Sigmoid colon (tissue), 7 donors: ENCODE results near the gene FTO. TPM values are rescaled to one million over a fixed set of nuclear protein-coding genes. Genes with fewer than 3 reads are reported as not detected.
A peak's percentile ranks its signal among the peaks of the same experiment; 100 is the strongest.

Source experiments
- DNase-seq: peaks from one replicate; pipeline ENCODE4 v3.0.0-alpha.2; 2019
- H3K27ac ChIP-seq, 4 donors: fragments of 200-600 bp; sonication (generic); one replicate each; pipeline ENCODE4 v1.5.1; 2016 to 2019; ENCODE audit warnings: mild to moderate bottlenecking in 1 of 4
- H3K27me3 ChIP-seq, 3 donors: fragments of 200-600 bp; sonication (generic); one replicate each; pipeline ENCODE4 v1.5.1; 2019; ENCODE audit warnings: mild to moderate bottlenecking in 1 of 3
- H3K36me3 ChIP-seq, 4 donors: fragments of 200-600 bp; sonication (generic); one replicate each; pipeline ENCODE4 v1.5.1; 2016 to 2019
- H3K4me1 ChIP-seq, 4 donors: fragments of 200-600 bp; sonication (generic); one replicate each; pipeline ENCODE4 v1.5.1; 2017 to 2019
- H3K4me3 ChIP-seq, 4 donors: fragments of 200-600 bp; sonication (generic); one replicate each; pipeline ENCODE4 v1.5.1; 2017 to 2019; ENCODE audit warnings: mild to moderate bottlenecking in 2 of 4, moderate library complexity in 1 of 4
- H3K9me3 ChIP-seq, 4 donors: fragments of 200-600 bp in 3 of 4; sonication (generic) in 3 of 4; one replicate each; pipeline versions ENCODE4 v1.5.1 to v1.6.1; 2013 to 2019
- CTCF ChIP-seq, 4 experiments: fragments of 450-650 bp in 3 of 4; fragments of 200-600 bp in 1 of 4; IDR thresholded peaks; one replicate each; pipeline ENCODE4 v1.5.1; 2016 to 2019; ENCODE audit warnings: antibody characterized with exemption in 4 of 4, mild to moderate bottlenecking in 3 of 4, moderate library complexity in 2 of 4
- EP300 ChIP-seq, 4 donors: sonication (generic); formaldehyde crosslinking; IDR thresholded peaks; one replicate each; pipeline ENCODE4 v1.6.1; 2017; ENCODE audit warnings: antibody characterized with exemption in 4 of 4
- POLR2A ChIP-seq, 2 donors: fragments of 450-650 bp; IDR thresholded peaks; one replicate each; pipeline ENCODE4 v1.6.1; 2016; ENCODE audit warnings: antibody characterized with exemption in 2 of 2, mild to moderate bottlenecking in 2 of 2, moderate library complexity in 2 of 2
- POLR2AphosphoS5 ChIP-seq, 4 donors: sonication (generic); formaldehyde crosslinking; IDR thresholded peaks; one replicate each; pipeline ENCODE4 v1.6.1; 2017; ENCODE audit warnings: antibody characterized with exemption in 4 of 4
- WGBS, 2 donors: extraction: QIAGEN DNeasy Blood & Tissue Kit; methylation state at CpG; one replicate each; pipeline ENCODE4 v1.1.7; 2013; 5-methylcytosine and 5-hydroxymethylcytosine counted together
- intact Hi-C: fragments of 100-400 bp; cut with DNase I; formaldehyde crosslinking; loops from one replicate; pipeline ENCODE4 v1.15.1; 2023
- polyA plus RNA-seq, 3 donors: library from polyadenylated mRNA; stranded (reverse); fragments of 200-250 nt; gene quantifications; one replicate each; pipeline ENCODE4 v1.2.3, GENCODE V29; 2013
- small RNA-seq, 3 donors: library from RNA; depleted of rRNA; stranded (forward); fragments of <200 nt; gene quantifications; one replicate each; pipeline ENCODE3, GENCODE V24; 2016
- total RNA-seq, 4 donors: library from RNA; depleted of rRNA; stranded (reverse); fragments of >200 nt; gene quantifications; one replicate each; pipeline ENCODE4 v1.1.0, GENCODE V29; 2016
- donor health status: healthy with polysubstance abuse.
- donor health status: Bipolar disorder and iron deficiency.
- donor health status: healthy.

Gene FTO
- total and polyA plus RNA-seq, 7 donors: 9.9 to 97.2 (median 77.8) TPM

GRCh38 chr16:54200161-54200534 lies 496.2 kb downstream of the FTO start:
- no peak for DNase-seq
- H3K36me3 ChIP-seq: no peaks in the 10 kb centered on the region
- H3K9me3 ChIP-seq: no peaks in the 10 kb centered on the region
- intact Hi-C loops: no loop called here
- H3K27me3 ChIP-seq: peaks cover 0 to 4% (median 0%) of the 10 kb centered on the region in 3 donors
- H3K27ac ChIP-seq: no peak overlapping the region
- WGBS, 2 donors: 91 to 96% methylated on average over 3 of the region's 3 CpGs
- no peaks in the 10 kb centered on the region for H3K4me1 ChIP-seq
- TF ChIP-seq CTCF (IDR thresholded peaks at IDR 0.05): no peak
- TF ChIP-seq EP300 (IDR thresholded peaks at IDR 0.05): no peak
- no peak for TF ChIP-seq POLR2AphosphoS5 (IDR thresholded peaks at IDR 0.05)
- TF ChIP-seq POLR2A (IDR thresholded peaks at IDR 0.05): no peak
- H3K4me3 ChIP-seq: no peak overlapping the region

- peaks cover 0 to 10% (median 0%) of the 10 kb centered on the region in 3 donors for H3K27me3 ChIP-seq
- H3K9me3 ChIP-seq: no peaks in the 10 kb centered on the region
- TF ChIP-seq POLR2A (IDR thresholded peaks at IDR 0.05): no peak
- TF ChIP-seq EP300 (IDR thresholded peaks at IDR 0.05): no peak
- no peak for TF ChIP-seq CTCF (IDR thresholded peaks at IDR 0.05)
- TF ChIP-seq POLR2AphosphoS5 (IDR thresholded peaks at IDR 0.05): no peak
- H3K4me1 ChIP-seq: no peaks in the 10 kb centered on the region
- intact Hi-C loops: no loop called here
- 83 to 86% methylated on average over 1 of the region's 1 CpG for WGBS, 2 donors
- H3K36me3 ChIP-seq: no peaks in the 10 kb centered on the region
- no peak overlapping the region for H3K27ac ChIP-seq
- DNase-seq: no peak
- no peak overlapping the region for H3K4me3 ChIP-seq
These were observed 496.8 kb downstream of the FTO start for GRCh38 chr16:54200720-54201119.

GRCh38 chr16:54201200-54201599 lies 497.2 kb downstream of the FTO start:
- WGBS, 2 donors: 94 to 95% methylated on average over 4 of the region's 4 CpGs
- TF ChIP-seq POLR2A (IDR thresholded peaks at IDR 0.05) (no peak), CTCF (IDR thresholded peaks at IDR 0.05) (no peak), EP300 (IDR thresholded peaks at IDR 0.05) (no peak), POLR2AphosphoS5 (IDR thresholded peaks at IDR 0.05) (no peak)
- H3K27ac ChIP-seq: no peak overlapping the region
- no peaks in the 10 kb centered on the region for H3K36me3 ChIP-seq
- H3K9me3 ChIP-seq: no peaks in the 10 kb centered on the region
- H3K4me3 ChIP-seq: no peak overlapping the region
- no peaks in the 10 kb centered on the region for H3K4me1 ChIP-seq
- intact Hi-C loops: no loop called here
- H3K27me3 ChIP-seq: peaks cover 0 to 10% (median 0%) of the 10 kb centered on the region in 3 donors
- peak; percentile 12 for DNase-seq

Small RNAs within 50 kb of the gene (small RNA-seq; reads per million reads assigned to genes)
- gene AC007347.2: 0 reads per million in 3 donors

Other genes with a start within 250 kb of the FTO start
- gene AKTIP, start 200.9 kb upstream of the FTO start, total RNA-seq: 10 to 100 TPM; 39.5 to 56.0 (median 48.0) TPM
- gene AKTIP, start 200.9 kb upstream of the FTO start, polyA plus RNA-seq: 10 to 100 TPM; 14.4 to 19.9 (median 17.3) TPM
- gene RPGRIP1L, start 297 bp upstream of the FTO start, total RNA-seq: 1 to 10 TPM; 3.6 to 5.8 (median 3.8) TPM
- 1 to 10 TPM in 1 of 3 donors, under 1 TPM in 2; 0.46 to 1.6 (median 0.60) TPM for gene RPGRIP1L, start 297 bp upstream of the FTO start, polyA plus RNA-seq